HepG2 (cell line): ENCODE results near the gene UBAP2L. TPM values are rescaled to one million over a fixed set of nuclear protein-coding genes. Genes with fewer than 3 reads are reported as not detected.

Source experiments
- GLI4 ChIP-seq: sonication (generic); formaldehyde crosslinking; IDR thresholded peaks from 2 replicates; pipeline ENCODE4 v1.5.1; 2020; ENCODE audit warnings: missing genetic modification reagents, mild to moderate bottlenecking, moderate library complexity, borderline replicate concordance
- MLXIP ChIP-seq: sonication (generic); formaldehyde crosslinking; IDR thresholded peaks from 2 replicates; pipeline ENCODE4 v1.9.0; 2021; ENCODE audit warnings: missing genetic modification reagents, borderline replicate concordance
- SPEN ChIP-seq: sonication (generic); formaldehyde crosslinking; IDR thresholded peaks from 2 replicates; pipeline ENCODE4 v1.5.1; 2020; ENCODE audit warnings: low read depth, mild to moderate bottlenecking, missing genetic modification reagents
- ZFP37 ChIP-seq: sonication (generic); formaldehyde crosslinking; IDR thresholded peaks from 2 replicates; pipeline ENCODE4 v1.4.0; 2020; ENCODE audit warnings: missing genetic modification reagents, borderline replicate concordance
- ZMYM2 ChIP-seq: sonication (generic); formaldehyde crosslinking; IDR thresholded peaks from 2 replicates; pipeline ENCODE4 v1.8.0; 2022; ENCODE audit warnings: mild to moderate bottlenecking, missing genetic modification reagents
- ZNF10 ChIP-seq: sonication (generic); formaldehyde crosslinking; IDR thresholded peaks from 2 replicates; pipeline ENCODE4 v1.4.0; 2020; ENCODE audit warnings: mild to moderate bottlenecking, low read depth, missing genetic modification reagents, borderline replicate concordance
- ZNF451 ChIP-seq: sonication (generic); formaldehyde crosslinking; IDR thresholded peaks from 2 replicates; pipeline ENCODE4 v1.5.0; 2020; ENCODE audit warnings: mild to moderate bottlenecking, missing genetic modification reagents
- ZNF687 ChIP-seq: sonication (generic); formaldehyde crosslinking; IDR thresholded peaks from 2 replicates; pipeline ENCODE4 v1.5.1; 2020; ENCODE audit warnings: mild to moderate bottlenecking, missing genetic modification reagents, moderate library complexity
- polyA plus RNA-seq, 8 experiments: library from polyadenylated mRNA; depleted of rRNA in 3 of 8; stranded (reverse) in 7 of 8; unstranded in 1 of 8; fragments of >200 nt; fragmentation: Illumina TruSeq in 4 of 8; extraction: Trizol in 4 of 8; gene quantifications; 2 replicates each; pipeline versions ENCODE4 v1.2.1 to v1.2.3, GENCODE V29; 2011 to 2016; ENCODE audit warnings: low read depth in 4 of 8, missing spikeins in 1 of 8, mixed read lengths in 1 of 8; ENCODE audit not compliant: insufficient read depth in 1 of 8
- total RNA-seq, 5 experiments: library from RNA; depleted of rRNA; stranded (reverse); fragments of >200 nt; fragmentation: Illumina TruSeq; extraction: Trizol; gene quantifications; 2 replicates each; pipeline ENCODE4 v1.2.3, GENCODE V29; 2016; ENCODE audit warnings: low read depth in 1 of 5
- TF ChIP-seq, protein P1 (sequence below): sonication (generic); formaldehyde crosslinking; IDR thresholded peaks from 2 replicates; pipeline ENCODE4 v1.5.0; 2020; ENCODE audit warnings: mild to moderate bottlenecking, missing genetic modification reagents, borderline replicate concordance
- TF ChIP-seq, protein P2 (sequence below): sonication (generic); formaldehyde crosslinking; IDR thresholded peaks from 2 replicates; pipeline ENCODE4 v1.8.0; 2022; ENCODE audit warnings: mild to moderate bottlenecking, missing genetic modification reagents, moderate library complexity

Gene UBAP2L
- total and polyA plus RNA-seq, 2 of the 13 experiments (the other 11 are each of a cell fraction or from before 2014, with no cell fraction given), result 74.2 to 159 TPM

DNA sequence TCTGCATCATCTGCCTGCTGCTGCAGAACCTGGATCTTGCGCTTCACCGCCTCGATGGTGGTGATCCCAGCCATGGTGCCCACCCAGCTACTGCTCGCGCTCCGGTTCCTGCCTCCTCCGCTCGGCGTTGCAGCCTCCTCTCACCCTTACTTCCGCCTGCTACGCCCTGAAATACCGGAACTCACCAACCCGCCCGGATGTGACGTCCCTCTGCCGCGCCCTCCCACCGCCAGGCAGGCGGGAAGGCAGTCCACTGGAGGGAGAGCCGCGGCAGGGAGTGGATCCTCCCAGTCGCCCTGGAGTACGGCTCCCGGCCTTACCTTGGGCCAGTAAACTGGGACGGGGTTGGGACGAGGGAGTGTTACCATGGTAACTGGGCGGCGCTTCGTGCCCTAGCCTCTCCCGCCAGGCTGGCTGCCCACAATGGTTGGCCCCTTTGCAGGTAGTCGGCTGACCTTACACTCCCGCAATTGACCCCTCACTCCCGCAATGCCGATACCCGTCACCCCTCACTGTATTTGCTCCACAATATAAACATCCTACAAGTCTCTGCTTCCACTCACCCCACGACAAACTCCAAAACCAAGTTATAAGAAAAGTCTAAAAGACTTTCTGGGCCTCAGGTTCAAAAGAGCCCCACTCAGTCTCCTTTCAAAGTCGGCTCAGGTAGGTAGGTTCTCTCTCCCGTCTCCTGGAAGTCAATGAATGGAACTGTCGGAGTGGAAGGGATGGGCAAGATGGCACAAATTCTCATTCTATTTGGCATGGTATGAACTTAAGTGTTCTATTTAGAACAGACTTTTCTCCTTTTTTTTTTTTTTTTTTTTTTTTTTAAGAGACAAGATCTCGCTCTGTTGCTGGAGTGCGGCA lies 37.5 kb upstream of the UBAP2L start (continued):
- TF ChIP-seq MLXIP (CRISPR knock-in tag) (no peak), ZMYM2 (CRISPR knock-in tag) (0 out of 2 replicates have a peak, but pooled peaks have one; percentile 5), SPEN (peak; percentile 86), GLI4 (CRISPR knock-in tag) (no peak), ZNF687 (CRISPR knock-in tag) (peak; percentile 93), ZFP37 (CRISPR knock-in tag) (0 out of 2 replicates have a peak, but pooled peaks have one; percentile 47), ZNF10 (CRISPR knock-in tag) (no peak), ZNF451 (peak; percentile 58; the same call in 1 of the 2 replicates)
- TF ChIP-seq, protein P1, sequence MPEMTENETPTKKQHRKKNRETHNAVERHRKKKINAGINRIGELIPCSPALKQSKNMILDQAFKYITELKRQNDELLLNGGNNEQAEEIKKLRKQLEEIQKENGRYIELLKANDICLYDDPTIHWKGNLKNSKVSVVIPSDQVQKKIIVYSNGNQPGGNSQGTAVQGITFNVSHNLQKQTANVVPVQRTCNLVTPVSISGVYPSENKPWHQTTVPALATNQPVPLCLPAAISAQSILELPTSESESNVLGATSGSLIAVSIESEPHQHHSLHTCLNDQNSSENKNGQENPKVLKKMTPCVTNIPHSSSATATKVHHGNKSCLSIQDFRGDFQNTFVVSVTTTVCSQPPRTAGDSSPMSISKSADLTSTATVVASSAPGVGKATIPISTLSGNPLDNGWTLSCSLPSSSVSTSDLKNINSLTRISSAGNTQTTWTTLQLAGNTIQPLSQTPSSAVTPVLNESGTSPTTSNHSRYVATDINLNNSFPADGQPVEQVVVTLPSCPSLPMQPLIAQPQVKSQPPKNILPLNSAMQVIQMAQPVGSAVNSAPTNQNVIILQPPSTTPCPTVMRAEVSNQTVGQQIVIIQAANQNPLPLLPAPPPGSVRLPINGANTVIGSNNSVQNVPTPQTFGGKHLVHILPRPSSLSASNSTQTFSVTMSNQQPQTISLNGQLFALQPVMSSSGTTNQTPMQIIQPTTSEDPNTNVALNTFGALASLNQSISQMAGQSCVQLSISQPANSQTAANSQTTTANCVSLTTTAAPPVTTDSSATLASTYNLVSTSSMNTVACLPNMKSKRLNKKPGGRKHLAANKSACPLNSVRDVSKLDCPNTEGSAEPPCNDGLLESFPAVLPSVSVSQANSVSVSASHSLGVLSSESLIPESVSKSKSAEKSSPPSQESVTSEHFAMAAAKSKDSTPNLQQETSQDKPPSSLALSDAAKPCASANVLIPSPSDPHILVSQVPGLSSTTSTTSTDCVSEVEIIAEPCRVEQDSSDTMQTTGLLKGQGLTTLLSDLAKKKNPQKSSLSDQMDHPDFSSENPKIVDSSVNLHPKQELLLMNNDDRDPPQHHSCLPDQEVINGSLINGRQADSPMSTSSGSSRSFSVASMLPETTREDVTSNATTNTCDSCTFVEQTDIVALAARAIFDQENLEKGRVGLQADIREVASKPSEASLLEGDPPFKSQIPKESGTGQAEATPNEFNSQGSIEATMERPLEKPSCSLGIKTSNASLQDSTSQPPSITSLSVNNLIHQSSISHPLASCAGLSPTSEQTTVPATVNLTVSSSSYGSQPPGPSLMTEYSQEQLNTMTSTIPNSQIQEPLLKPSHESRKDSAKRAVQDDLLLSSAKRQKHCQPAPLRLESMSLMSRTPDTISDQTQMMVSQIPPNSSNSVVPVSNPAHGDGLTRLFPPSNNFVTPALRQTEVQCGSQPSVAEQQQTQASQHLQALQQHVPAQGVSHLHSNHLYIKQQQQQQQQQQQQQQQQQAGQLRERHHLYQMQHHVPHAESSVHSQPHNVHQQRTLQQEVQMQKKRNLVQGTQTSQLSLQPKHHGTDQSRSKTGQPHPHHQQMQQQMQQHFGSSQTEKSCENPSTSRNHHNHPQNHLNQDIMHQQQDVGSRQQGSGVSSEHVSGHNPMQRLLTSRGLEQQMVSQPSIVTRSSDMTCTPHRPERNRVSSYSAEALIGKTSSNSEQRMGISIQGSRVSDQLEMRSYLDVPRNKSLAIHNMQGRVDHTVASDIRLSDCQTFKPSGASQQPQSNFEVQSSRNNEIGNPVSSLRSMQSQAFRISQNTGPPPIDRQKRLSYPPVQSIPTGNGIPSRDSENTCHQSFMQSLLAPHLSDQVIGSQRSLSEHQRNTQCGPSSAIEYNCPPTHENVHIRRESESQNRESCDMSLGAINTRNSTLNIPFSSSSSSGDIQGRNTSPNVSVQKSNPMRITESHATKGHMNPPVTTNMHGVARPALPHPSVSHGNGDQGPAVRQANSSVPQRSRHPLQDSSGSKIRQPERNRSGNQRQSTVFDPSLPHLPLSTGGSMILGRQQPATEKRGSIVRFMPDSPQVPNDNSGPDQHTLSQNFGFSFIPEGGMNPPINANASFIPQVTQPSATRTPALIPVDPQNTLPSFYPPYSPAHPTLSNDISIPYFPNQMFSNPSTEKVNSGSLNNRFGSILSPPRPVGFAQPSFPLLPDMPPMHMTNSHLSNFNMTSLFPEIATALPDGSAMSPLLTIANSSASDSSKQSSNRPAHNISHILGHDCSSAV, result no peak
- TF ChIP-seq, protein P2, sequence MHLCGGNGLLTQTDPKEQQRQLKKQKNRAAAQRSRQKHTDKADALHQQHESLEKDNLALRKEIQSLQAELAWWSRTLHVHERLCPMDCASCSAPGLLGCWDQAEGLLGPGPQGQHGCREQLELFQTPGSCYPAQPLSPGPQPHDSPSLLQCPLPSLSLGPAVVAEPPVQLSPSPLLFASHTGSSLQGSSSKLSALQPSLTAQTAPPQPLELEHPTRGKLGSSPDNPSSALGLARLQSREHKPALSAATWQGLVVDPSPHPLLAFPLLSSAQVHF (CRISPR knock-in tag), result 0 out of 2 replicates have a peak, but pooled peaks have one; percentile 50
